ENCODE measurements around the gene SLC38A6.

DNA sequence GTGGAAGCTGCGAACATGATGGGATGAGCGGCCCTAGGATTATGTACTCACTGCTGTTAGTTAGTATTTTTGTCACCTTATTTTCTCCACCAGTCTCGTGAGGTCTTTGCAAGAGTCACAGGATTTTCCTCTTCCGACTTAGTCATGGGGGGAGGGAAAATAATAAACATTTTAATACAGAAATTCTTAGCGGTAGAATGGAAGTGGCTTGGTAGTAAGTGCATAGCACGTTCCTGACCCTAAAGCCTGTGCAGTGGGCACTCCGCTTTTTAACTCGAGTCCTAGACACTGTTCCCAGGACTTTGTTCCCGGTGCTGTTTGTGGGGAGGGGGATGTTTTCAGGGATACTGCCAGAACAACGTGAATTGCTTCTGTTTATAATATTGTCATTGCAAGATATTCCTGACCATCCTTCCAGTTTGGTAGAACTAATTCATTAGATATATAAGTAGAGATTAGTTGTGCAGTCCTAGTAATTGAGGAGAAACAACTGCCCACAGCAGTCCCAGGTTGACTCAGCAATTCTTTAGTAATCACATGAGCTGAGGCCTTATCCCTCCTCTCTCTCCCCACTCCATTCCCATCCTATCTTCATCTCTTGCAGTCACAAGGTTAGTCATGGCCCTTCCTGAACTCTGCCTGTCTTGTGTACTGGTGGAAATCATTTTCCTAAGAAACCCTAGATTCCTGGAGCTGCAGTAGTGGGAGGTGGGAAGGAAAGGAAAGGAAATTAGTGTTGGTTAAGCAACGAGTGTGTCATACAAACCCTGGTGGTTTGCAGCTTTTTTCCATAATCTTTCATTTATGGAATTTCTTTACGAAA, 799 bp downstream of the SLC38A6 start:
- TF ChIP-seq, protein P1, sequence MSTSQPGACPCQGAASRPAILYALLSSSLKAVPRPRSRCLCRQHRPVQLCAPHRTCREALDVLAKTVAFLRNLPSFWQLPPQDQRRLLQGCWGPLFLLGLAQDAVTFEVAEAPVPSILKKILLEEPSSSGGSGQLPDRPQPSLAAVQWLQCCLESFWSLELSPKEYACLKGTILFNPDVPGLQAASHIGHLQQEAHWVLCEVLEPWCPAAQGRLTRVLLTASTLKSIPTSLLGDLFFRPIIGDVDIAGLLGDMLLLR (CRISPR knock-in tag; IDR thresholded peaks at IDR 0.05), result no peak
- TF ChIP-seq, protein P2, sequence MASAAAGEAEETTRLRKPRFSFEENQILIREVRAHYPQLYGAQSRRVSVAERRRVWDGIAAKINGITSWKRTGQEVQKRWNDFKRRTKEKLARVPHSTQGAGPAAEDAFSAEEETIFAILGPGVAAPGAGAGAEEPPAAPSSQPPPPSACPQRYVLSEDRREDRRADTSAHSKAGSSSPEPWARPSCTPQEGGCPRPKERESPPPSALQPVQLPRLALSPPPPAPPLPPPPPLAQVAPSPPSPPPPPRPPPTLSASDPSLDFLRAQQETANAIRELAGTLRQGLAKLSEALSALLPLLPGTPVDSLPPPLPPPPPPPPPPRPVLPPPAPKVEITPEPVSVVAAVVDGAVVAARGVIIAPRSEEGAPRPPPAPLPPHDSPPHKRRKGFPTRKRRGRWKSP (CRISPR knock-in tag; IDR thresholded peaks at IDR 0.05), result no peak
- TF ChIP-seq, protein P3, sequence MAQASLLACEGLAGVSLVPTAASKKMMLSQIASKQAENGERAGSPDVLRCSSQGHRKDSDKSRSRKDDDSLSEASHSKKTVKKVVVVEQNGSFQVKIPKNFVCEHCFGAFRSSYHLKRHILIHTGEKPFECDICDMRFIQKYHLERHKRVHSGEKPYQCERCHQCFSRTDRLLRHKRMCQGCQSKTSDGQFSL (CRISPR knock-in tag; IDR thresholded peaks at IDR 0.05), result no peak
- TF ChIP-seq SIN3A (IDR thresholded peaks at IDR 0.05; ENCODE audit: borderline replicate concordance, low read depth, low read length), result no peak; the same call in 1 of the 2 replicates
- TF ChIP-seq, protein P4, sequence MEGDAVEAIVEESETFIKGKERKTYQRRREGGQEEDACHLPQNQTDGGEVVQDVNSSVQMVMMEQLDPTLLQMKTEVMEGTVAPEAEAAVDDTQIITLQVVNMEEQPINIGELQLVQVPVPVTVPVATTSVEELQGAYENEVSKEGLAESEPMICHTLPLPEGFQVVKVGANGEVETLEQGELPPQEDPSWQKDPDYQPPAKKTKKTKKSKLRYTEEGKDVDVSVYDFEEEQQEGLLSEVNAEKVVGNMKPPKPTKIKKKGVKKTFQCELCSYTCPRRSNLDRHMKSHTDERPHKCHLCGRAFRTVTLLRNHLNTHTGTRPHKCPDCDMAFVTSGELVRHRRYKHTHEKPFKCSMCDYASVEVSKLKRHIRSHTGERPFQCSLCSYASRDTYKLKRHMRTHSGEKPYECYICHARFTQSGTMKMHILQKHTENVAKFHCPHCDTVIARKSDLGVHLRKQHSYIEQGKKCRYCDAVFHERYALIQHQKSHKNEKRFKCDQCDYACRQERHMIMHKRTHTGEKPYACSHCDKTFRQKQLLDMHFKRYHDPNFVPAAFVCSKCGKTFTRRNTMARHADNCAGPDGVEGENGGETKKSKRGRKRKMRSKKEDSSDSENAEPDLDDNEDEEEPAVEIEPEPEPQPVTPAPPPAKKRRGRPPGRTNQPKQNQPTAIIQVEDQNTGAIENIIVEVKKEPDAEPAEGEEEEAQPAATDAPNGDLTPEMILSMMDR (CRISPR knock-in tag; IDR thresholded peaks at IDR 0.05), result no peak
- TF ChIP-seq, protein P5, sequence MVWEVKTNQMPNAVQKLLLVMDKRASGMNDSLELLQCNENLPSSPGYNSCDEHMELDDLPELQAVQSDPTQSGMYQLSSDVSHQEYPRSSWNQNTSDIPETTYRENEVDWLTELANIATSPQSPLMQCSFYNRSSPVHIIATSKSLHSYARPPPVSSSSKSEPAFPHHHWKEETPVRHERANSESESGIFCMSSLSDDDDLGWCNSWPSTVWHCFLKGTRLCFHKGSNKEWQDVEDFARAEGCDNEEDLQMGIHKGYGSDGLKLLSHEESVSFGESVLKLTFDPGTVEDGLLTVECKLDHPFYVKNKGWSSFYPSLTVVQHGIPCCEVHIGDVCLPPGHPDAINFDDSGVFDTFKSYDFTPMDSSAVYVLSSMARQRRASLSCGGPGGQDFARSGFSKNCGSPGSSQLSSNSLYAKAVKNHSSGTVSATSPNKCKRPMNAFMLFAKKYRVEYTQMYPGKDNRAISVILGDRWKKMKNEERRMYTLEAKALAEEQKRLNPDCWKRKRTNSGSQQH (CRISPR knock-in tag; IDR thresholded peaks at IDR 0.05; ENCODE audit: low read depth), result no peak

Data from HepG2 (cell line).